Colonic mucosa (tissue), 4 donors: ENCODE measurements around the gene ZFYVE9. TPM values are rescaled to one million over a fixed set of nuclear protein-coding genes. Genes with fewer than 3 reads are reported as not detected.

Experiments
- DNase-seq: peaks from one replicate; pipeline ENCODE4 v3.0.0-alpha.2; 2020
- H3K27ac ChIP-seq: fragments of 200-600 bp; one replicate; pipeline ENCODE4 v1.8.0; 2021
- H3K27me3 ChIP-seq: fragments of 200-600 bp; one replicate; pipeline ENCODE4 v1.8.0; 2021
- H3K36me3 ChIP-seq: fragments of 200-600 bp; one replicate; pipeline ENCODE4 v1.8.0; 2021
- H3K4me1 ChIP-seq: fragments of 200-600 bp; one replicate; pipeline ENCODE4 v1.8.0; 2021; ENCODE audit warnings: mild to moderate bottlenecking
- H3K4me3 ChIP-seq: fragments of 200-600 bp; one replicate; pipeline ENCODE4 v1.8.0; 2021
- H3K9ac ChIP-seq, 2 donors: one replicate each; pipeline ENCODE4 v1.7.0; 2013; ENCODE audit warnings: control low read depth in 2 of 2, low read depth in 2 of 2, low read length in 2 of 2
- H3K9me3 ChIP-seq: fragments of 200-600 bp; one replicate; pipeline ENCODE4 v1.8.0; 2021
- intact Hi-C: fragments of 100-400 bp; cut with DNase I; formaldehyde crosslinking; loops from one replicate; pipeline ENCODE4 v1.14.1; 2022
- total RNA-seq, 2 donors: library from RNA; stranded (reverse); fragmentation: NEBNext Ultra II Directional in 1 of 2; extraction: Animal tissue kit (Norgen Biotek cat#: 25700) in 1 of 2; gene quantifications; one replicate each; pipeline ENCODE4 v1.2.1, GENCODE V29; 2021
- TF ChIP-seq, protein P1 (sequence below): fragments of 200-600 bp; IDR thresholded peaks from one replicate; pipeline ENCODE4 v1.8.0; 2022; ENCODE audit warnings: antibody characterized with exemption, mild to moderate bottlenecking
- donor health status: healthy.
- donor health status: DM: no; HTN: no; CAD: no.
- donor health status: DM: no; HTN: no; CAD: no.

The ZFYVE9 gene
- total RNA-seq, 2 donors from 2014 or later = 13.1 to 18.9 TPM

GRCh38 chr1:52125736-52126359 is 16.0 kb upstream of the ZFYVE9 start:
- H3K4me1 ChIP-seq = no peaks in the 10 kb centered on the region
- no peak overlapping the region for H3K27ac ChIP-seq
- H3K4me3 ChIP-seq = no peak overlapping the region
- no peaks in the 10 kb centered on the region for H3K9me3 ChIP-seq
- DNase-seq = no peak
- H3K9ac ChIP-seq = no peak overlapping the region
- intact Hi-C loops = no loop called here
- no peaks in the 10 kb centered on the region for H3K27me3 ChIP-seq
- H3K36me3 ChIP-seq = no peaks in the 10 kb centered on the region
- TF ChIP-seq, protein P1, sequence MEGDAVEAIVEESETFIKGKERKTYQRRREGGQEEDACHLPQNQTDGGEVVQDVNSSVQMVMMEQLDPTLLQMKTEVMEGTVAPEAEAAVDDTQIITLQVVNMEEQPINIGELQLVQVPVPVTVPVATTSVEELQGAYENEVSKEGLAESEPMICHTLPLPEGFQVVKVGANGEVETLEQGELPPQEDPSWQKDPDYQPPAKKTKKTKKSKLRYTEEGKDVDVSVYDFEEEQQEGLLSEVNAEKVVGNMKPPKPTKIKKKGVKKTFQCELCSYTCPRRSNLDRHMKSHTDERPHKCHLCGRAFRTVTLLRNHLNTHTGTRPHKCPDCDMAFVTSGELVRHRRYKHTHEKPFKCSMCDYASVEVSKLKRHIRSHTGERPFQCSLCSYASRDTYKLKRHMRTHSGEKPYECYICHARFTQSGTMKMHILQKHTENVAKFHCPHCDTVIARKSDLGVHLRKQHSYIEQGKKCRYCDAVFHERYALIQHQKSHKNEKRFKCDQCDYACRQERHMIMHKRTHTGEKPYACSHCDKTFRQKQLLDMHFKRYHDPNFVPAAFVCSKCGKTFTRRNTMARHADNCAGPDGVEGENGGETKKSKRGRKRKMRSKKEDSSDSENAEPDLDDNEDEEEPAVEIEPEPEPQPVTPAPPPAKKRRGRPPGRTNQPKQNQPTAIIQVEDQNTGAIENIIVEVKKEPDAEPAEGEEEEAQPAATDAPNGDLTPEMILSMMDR = no peak

- H3K4me3 ChIP-seq = no peak overlapping the region
- DNase-seq = peak; percentile 47
- intact Hi-C loops = no loop called here
Observed at GRCh38 chr1:52127181-52128180, 14.4 kb upstream of the ZFYVE9 start.

GRCh38 chr1:52139817-52140540 is 1.9 kb upstream of the ZFYVE9 start:
- Histone ChIP-seq H3K27ac (no peak overlapping the region), H3K9ac (no peak overlapping the region), H3K9me3 (no peaks in the 10 kb centered on the region), H3K27me3 (no peaks in the 10 kb centered on the region), H3K4me1 (no peaks in the 10 kb centered on the region), H3K36me3 (no peaks in the 10 kb centered on the region), H3K4me3 (no peak overlapping the region)
- no peak for DNase-seq
- intact Hi-C loops = no loop called here
- TF ChIP-seq, protein P1 = no peak

More at GRCh38 chr1:52127181-52128180, 14.4 kb upstream of the ZFYVE9 start:
- H3K27ac ChIP-seq = no peak overlapping the region
- H3K4me1 ChIP-seq = no peaks in the 10 kb centered on the region
- H3K27me3 ChIP-seq = no peaks in the 10 kb centered on the region
- no peaks in the 10 kb centered on the region for H3K36me3 ChIP-seq
- no peaks in the 10 kb centered on the region for H3K9me3 ChIP-seq
- H3K9ac ChIP-seq = no peak overlapping the region
- TF ChIP-seq, protein P1 = peak; percentile 64

DNA sequence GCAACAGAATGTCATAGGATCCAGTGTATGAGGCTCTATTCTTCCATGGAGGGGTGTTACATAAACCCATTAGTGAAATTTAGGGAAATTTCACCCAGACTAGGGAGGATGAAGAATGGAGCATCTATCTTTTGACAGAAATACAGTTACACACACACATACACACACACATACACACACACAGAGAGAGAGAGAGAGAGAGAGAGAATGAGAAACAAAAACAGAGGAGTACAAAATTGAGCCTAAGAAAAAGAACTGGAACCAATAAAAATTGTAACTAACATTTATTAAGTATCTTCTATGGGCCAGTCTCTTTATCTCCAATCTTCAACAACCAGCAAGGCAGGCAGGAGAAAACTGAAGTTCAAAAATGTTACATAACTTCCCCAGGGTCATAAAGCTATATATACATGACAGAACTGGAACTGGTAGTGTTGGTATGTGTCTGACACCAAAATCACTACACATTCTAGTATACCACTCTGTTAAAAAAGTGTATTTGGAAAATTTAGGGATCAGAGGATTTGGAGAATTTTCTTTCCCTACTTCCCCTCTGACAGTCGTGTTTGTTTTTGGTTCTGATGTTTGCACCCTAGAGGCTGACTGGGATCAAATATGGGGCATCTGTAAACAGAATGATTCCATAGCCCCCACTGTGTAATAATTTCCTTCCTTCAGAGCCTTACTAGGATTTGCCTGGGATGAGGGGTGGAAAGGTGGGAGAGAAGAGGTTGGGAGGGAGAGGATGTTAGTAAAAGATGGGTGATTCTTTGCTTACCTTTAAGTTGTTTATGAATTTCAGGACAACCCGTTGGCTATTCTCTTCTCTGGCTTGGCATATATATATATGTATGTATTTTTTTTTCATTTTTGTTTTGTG is 1.0 kb upstream of the ZFYVE9 start:
- no peak overlapping the region for H3K9ac ChIP-seq
- peak overlapping the region; percentile 83 for H3K4me3 ChIP-seq
- peak overlapping the region; percentile 86 for H3K27ac ChIP-seq
- no peaks in the 10 kb centered on the region for H3K4me1 ChIP-seq
- no peaks in the 10 kb centered on the region for H3K27me3 ChIP-seq
- H3K36me3 ChIP-seq = no peaks in the 10 kb centered on the region
- TF ChIP-seq, protein P1 = no peak
- no peak for DNase-seq
- intact Hi-C loops = no loop called here
- no peaks in the 10 kb centered on the region for H3K9me3 ChIP-seq
